HepG2 (cell line): ENCODE measurements around the gene METTL23. TPM values are rescaled to one million over a fixed set of nuclear protein-coding genes. Genes with fewer than 3 reads are reported as not detected.

Source experiments
- ATAC-seq: fragments of 200-7000 bp; cut with Tn5 transposase; 3 replicates; pipeline ENCODE4 v1.9.1; 2020; ENCODE audit warnings: mild to moderate bottlenecking, moderate library complexity
- BruUV-seq: library from RNA; stranded (reverse); fragments of 400-500 nt; replicated peaks from 2 replicates; lab custom pipeline; 2021; lab: Mats Ljungman, UMichigan
- CTCF ChIA-PET: fragments of 300-600 bp; formaldehyde crosslinking; extraction: SDS; loops from one replicate; lab custom pipeline; 2021; ENCODE audit warnings: low total read pairs, inconsistent platforms, low intra/inter-chr PET ratio; lab: Yijun Ruan, JAX
- POLR2A ChIA-PET: fragments of 350-600 bp; sonication (Branson Sonifier 250); formaldehyde crosslinking; loops from one replicate; lab custom pipeline; 2020; ENCODE audit warnings: antibody characterized with exemption, inconsistent platforms; lab: Yijun Ruan, JAX
- DNase-seq: peaks from one replicate; pipeline ENCODE4 v3.0.0-alpha.2; 2015; ENCODE audit warnings: low spot score
- FAIRE-seq: peaks from 3 replicates; lab custom pipeline; 2011; peaks lifted over from hg19 to GRCh38; lab: Jason Lieb, UNC
- H2AFZ ChIP-seq: one replicate; pipeline ENCODE4 v1.6.1; 2011; ENCODE audit warnings: low read length, inconsistent platforms
- H3K27ac ChIP-seq: fragments of 300-600 bp; 3 replicates; pipeline ENCODE4 v1.8.0; 2011; ENCODE audit warnings: mixed run types, mild to moderate bottlenecking, mixed read lengths, low read length, inconsistent platforms; ENCODE audit not compliant: insufficient read depth; ENCODE audit errors: extremely low read length
- H3K27me3 ChIP-seq, 2 experiments: fragments of 200-600 bp in 1 of 2; 2 replicates in 1 of 2; 3 replicates in 1 of 2; pipeline versions ENCODE4 v1.6.0 to v1.8.0; 2011; ENCODE audit warnings: low read length in 2 of 2, mild to moderate bottlenecking in 2 of 2, moderate library complexity in 2 of 2, inconsistent platforms in 1 of 2; ENCODE audit not compliant: insufficient read depth in 2 of 2, control insufficient read depth in 1 of 2
- H3K36me3 ChIP-seq, 2 experiments: fragments of 200-600 bp in 1 of 2; replicated peaks in 1 of 2; 2 replicates in 1 of 2; 3 replicates in 1 of 2; pipeline versions ENCODE4 v1.5.1 to v1.8.0; 2011; ENCODE audit warnings: low read length in 2 of 2, inconsistent platforms in 1 of 2; ENCODE audit not compliant: insufficient read depth in 2 of 2, control insufficient read depth in 1 of 2
- H3K4me1 ChIP-seq: 2 replicates; pipeline ENCODE4 v1.5.1; 2012; ENCODE audit warnings: low read length, inconsistent platforms; ENCODE audit not compliant: insufficient read depth
- H3K4me2 ChIP-seq: 2 replicates; pipeline ENCODE4 v1.6.0; 2011; ENCODE audit warnings: low read depth, low read length, inconsistent platforms
- H3K4me3 ChIP-seq, 3 experiments: fragments of 200-600 bp in 1 of 3; sonication (generic), shearing (Covaris generic) in 1 of 3; replicated peaks in 1 of 3; 2 replicates each; pipeline ENCODE4 v1.5.1; 2011 to 2016; ENCODE audit warnings: low read length in 3 of 3, inconsistent platforms in 2 of 3, low read depth in 2 of 3, mild to moderate bottlenecking in 2 of 3, control low read depth in 1 of 3, mixed read lengths in 1 of 3; ENCODE audit not compliant: insufficient read depth in 1 of 3
- H3K79me2 ChIP-seq: one replicate; pipeline ENCODE4 v1.6.1; 2011; ENCODE audit warnings: low read length, inconsistent platforms; ENCODE audit not compliant: insufficient read depth
- H3K9ac ChIP-seq: 2 replicates; pipeline ENCODE4 v1.6.0; 2011; ENCODE audit warnings: mild to moderate bottlenecking, low read depth, low read length, inconsistent platforms; ENCODE audit not compliant: insufficient read depth
- H3K9me3 ChIP-seq: 2 replicates; pipeline ENCODE4 v1.5.1; 2012; ENCODE audit warnings: mild to moderate bottlenecking, low read length
- H4K20me1 ChIP-seq: 2 replicates; pipeline ENCODE4 v1.6.0; 2011; ENCODE audit warnings: inconsistent platforms, mild to moderate bottlenecking, low read length, moderate library complexity; ENCODE audit not compliant: insufficient read depth
- AHR ChIP-seq: IDR thresholded peaks from 2 replicates; pipeline ENCODE4 v1.6.1; 2018; ENCODE audit warnings: missing genetic modification reagents, missing compliant biosample characterization
- CERS6 ChIP-seq: sonication (generic); formaldehyde crosslinking; IDR thresholded peaks from 2 replicates; pipeline ENCODE4 v1.5.0; 2020; ENCODE audit warnings: missing genetic modification reagents
- CTCF ChIP-seq: sonication (generic); formaldehyde crosslinking; IDR thresholded peaks from 2 replicates; pipeline ENCODE4 v1.5.0; 2020; ENCODE audit warnings: mild to moderate bottlenecking, missing genetic modification reagents, moderate library complexity
- GABPB1 ChIP-seq: IDR thresholded peaks from 2 replicates; pipeline ENCODE4 v1.6.1; 2016; ENCODE audit warnings: mild to moderate bottlenecking, missing genetic modification reagents, moderate library complexity, missing compliant biosample characterization
- HMGA1 ChIP-seq: sonication (generic); formaldehyde crosslinking; conservative IDR thresholded peaks from 2 replicates; pipeline ENCODE4 v1.4.0; 2020; ENCODE audit warnings: missing genetic modification reagents
- IRF2 ChIP-seq: IDR thresholded peaks from 2 replicates; pipeline ENCODE4 v1.6.1; 2018; ENCODE audit warnings: missing genetic modification reagents, missing compliant biosample characterization
- MBNL3 ChIP-seq: fragments of 250-450 bp; sonication (Bioruptor Pico); conservative IDR thresholded peaks from 2 replicates; pipeline ENCODE4 v1.8.0; 2022; ENCODE audit warnings: mild to moderate bottlenecking, inconsistent platforms
- NFRKB ChIP-seq: fragments of 450-650 bp; IDR thresholded peaks from 2 replicates; pipeline ENCODE4 v1.6.1; 2017
- RARG ChIP-seq: sonication (generic); formaldehyde crosslinking; IDR thresholded peaks from 2 replicates; pipeline ENCODE4 v1.4.0; 2020; ENCODE audit warnings: low read depth, mild to moderate bottlenecking, missing genetic modification reagents
- RFX5 ChIP-seq: IDR thresholded peaks from 2 replicates; pipeline ENCODE4 v1.6.1; 2011; ENCODE audit warnings: low read depth, low read length, improper control_type of control experiment
- SMAD1 ChIP-seq: sonication (generic); formaldehyde crosslinking; IDR thresholded peaks from 2 replicates; pipeline ENCODE4 v1.4.0; 2020; ENCODE audit warnings: missing genetic modification reagents, low read depth, mild to moderate bottlenecking, borderline replicate concordance
- ZFP82 ChIP-seq: sonication (generic); formaldehyde crosslinking; IDR thresholded peaks from 2 replicates; pipeline ENCODE4 v1.5.1; 2020; ENCODE audit warnings: mild to moderate bottlenecking, missing genetic modification reagents, borderline replicate concordance
- ZNF234 ChIP-seq: sonication (generic); formaldehyde crosslinking; conservative IDR thresholded peaks from 2 replicates; pipeline ENCODE4 v1.5.1; 2020; ENCODE audit warnings: mild to moderate bottlenecking, missing genetic modification reagents
- ZNF431 ChIP-seq: sonication (generic); formaldehyde crosslinking; IDR thresholded peaks from 2 replicates; pipeline ENCODE4 v1.9.0; 2022; ENCODE audit warnings: missing genetic modification reagents, low read depth, mild to moderate bottlenecking, borderline replicate concordance
- ZNF501 ChIP-seq: sonication (generic); formaldehyde crosslinking; IDR thresholded peaks from 2 replicates; pipeline ENCODE4 v1.5.1; 2020; ENCODE audit warnings: mild to moderate bottlenecking, moderate library complexity, missing genetic modification reagents
- WGBS: methylation state at CpG from one replicate; pipeline ENCODE4 v1.1.6; 2017; ENCODE audit warnings: low lambda C conversion rate; 5-methylcytosine and 5-hydroxymethylcytosine counted together
- in situ Hi-C: cut with HindIII; loops from 2 replicates; pipeline ENCODE4 v1.10.0; 2017; ENCODE audit warnings: low pct_unique_long_range_greater_than_20kb; ENCODE audit not compliant: extremely low pct_ligation_motif_present
- intact Hi-C: fragments of 100-400 bp; cut with micrococcal nuclease; formaldehyde crosslinking; loops from one replicate; pipeline ENCODE4 v1.10.0; 2022; ENCODE audit not compliant: unreplicated experiment
- polyA plus RNA-seq, 8 experiments: library from polyadenylated mRNA; depleted of rRNA in 3 of 8; stranded (reverse) in 7 of 8; unstranded in 1 of 8; fragments of >200 nt; fragmentation: Illumina TruSeq in 4 of 8; extraction: Trizol in 4 of 8; gene quantifications; 2 replicates each; pipeline versions ENCODE4 v1.2.1 to v1.2.3, GENCODE V29; 2011 to 2016; ENCODE audit warnings: low read depth in 4 of 8, missing spikeins in 1 of 8, mixed read lengths in 1 of 8; ENCODE audit not compliant: insufficient read depth in 1 of 8
- total RNA-seq, 5 experiments: library from RNA; depleted of rRNA; stranded (reverse); fragments of >200 nt; fragmentation: Illumina TruSeq; extraction: Trizol; gene quantifications; 2 replicates each; pipeline ENCODE4 v1.2.3, GENCODE V29; 2016; ENCODE audit warnings: low read depth in 1 of 5
- TF ChIP-seq, protein P1 (sequence below): sonication (generic); formaldehyde crosslinking; IDR thresholded peaks from 2 replicates; pipeline ENCODE4 v1.5.0; 2020; ENCODE audit warnings: mild to moderate bottlenecking, missing genetic modification reagents

Gene METTL23
- total and polyA plus RNA-seq, 2 of the 13 experiments (the other 11 are each of a cell fraction or from before 2014, with no cell fraction given) = 39.9 to 104 TPM

GRCh38 chr17:76775021-76775600 lies 48.5 kb downstream of the METTL23 start:
- in situ Hi-C loops (no loop called here), intact Hi-C loops (no loop called here)
- no TSS peak for BruUV-seq
- no peak overlapping the region for H3K4me3 ChIP-seq
- DNase-seq (no peak), FAIRE-seq (no peak), ATAC-seq (no peak)
- POLR2A ChIA-PET = no interaction called here
- no peak overlapping the region for H3K4me2 ChIP-seq
- TF ChIP-seq RARG (CRISPR knock-in tag) (no peak), MBNL3 (CRISPR knock-in tag) (no peak), NFRKB (no peak), ZNF234 (CRISPR knock-in tag) (no peak), AHR (no peak), CTCF (CRISPR knock-in tag) (no peak), ZNF501 (CRISPR knock-in tag) (no peak), HMGA1 (CRISPR knock-in tag) (no peak), IRF2 (CRISPR knock-in tag) (no peak), GABPB1 (CRISPR knock-in tag) (no peak), SMAD1 (CRISPR knock-in tag) (no peak), CERS6 (CRISPR knock-in tag) (no peak), RFX5 (no peak), ZNF431 (CRISPR knock-in tag) (no peak), ZFP82 (CRISPR knock-in tag) (no peak)
- TF ChIP-seq, protein P1, sequence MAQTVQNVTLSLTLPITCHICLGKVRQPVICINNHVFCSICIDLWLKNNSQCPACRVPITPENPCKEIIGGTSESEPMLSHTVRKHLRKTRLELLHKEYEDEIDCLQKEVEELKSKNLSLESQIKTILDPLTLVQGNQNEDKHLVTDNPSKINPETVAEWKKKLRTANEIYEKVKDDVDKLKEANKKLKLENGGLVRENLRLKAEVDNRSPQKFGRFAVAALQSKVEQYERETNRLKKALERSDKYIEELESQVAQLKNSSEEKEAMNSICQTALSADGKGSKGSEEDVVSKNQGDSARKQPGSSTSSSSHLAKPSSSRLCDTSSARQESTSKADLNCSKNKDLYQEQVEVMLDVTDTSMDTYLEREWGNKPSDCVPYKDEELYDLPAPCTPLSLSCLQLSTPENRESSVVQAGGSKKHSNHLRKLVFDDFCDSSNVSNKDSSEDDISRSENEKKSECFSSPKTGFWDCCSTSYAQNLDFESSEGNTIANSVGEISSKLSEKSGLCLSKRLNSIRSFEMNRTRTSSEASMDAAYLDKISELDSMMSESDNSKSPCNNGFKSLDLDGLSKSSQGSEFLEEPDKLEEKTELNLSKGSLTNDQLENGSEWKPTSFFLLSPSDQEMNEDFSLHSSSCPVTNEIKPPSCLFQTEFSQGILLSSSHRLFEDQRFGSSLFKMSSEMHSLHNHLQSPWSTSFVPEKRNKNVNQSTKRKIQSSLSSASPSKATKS (CRISPR knock-in tag) = no peak
- H3K79me2 ChIP-seq = no peaks in the 10 kb centered on the region
- H3K4me1 ChIP-seq = 0 out of 2 replicates have a peak, but pooled peaks cover 6% of the 10 kb centered on the region
- no peak overlapping the region for H3K9ac ChIP-seq
- H3K36me3 ChIP-seq = peaks cover 13 to 42% of the 10 kb centered on the region in 2 experiments
- no peaks in the 10 kb centered on the region for H4K20me1 ChIP-seq
- no peak overlapping the region for H3K27ac ChIP-seq
- CTCF ChIA-PET = no interaction called here
- H2AFZ ChIP-seq = no peak overlapping the region
- 94% methylated on average over 10 of the region's 10 CpGs for WGBS
- H3K9me3 ChIP-seq = no peaks in the 10 kb centered on the region
- no peaks in the 10 kb centered on the region for H3K27me3 ChIP-seq
